DOHH2 (cell line): ENCODE data around the gene CEP19.

ENCODE experiments used
- H3F3A ChIP-seq: fragments of 200-600 bp; sonication (generic), shearing (Covaris generic); 2 replicates; pipeline ENCODE4 v1.6.0; 2016; ENCODE audit warnings: antibody characterized with exemption, mild to moderate bottlenecking; ENCODE audit not compliant: control insufficient read depth, insufficient read depth
- H3K27ac ChIP-seq: fragments of 200-600 bp; sonication (generic); 2 replicates; pipeline ENCODE4 v1.5.1; 2014; ENCODE audit warnings: low read depth, mild to moderate bottlenecking, low read length, moderate library complexity
- H3K27me3 ChIP-seq: fragments of 200-600 bp; sonication (generic); 2 replicates; pipeline ENCODE4 v1.6.1; 2014; ENCODE audit warnings: mild to moderate bottlenecking, low read length, mixed read lengths; ENCODE audit not compliant: control insufficient read depth
- H3K36me3 ChIP-seq: fragments of 200-600 bp; sonication (generic); 2 replicates; pipeline ENCODE4 v1.6.1; 2014; ENCODE audit warnings: mild to moderate bottlenecking, low read length, moderate library complexity, mixed read lengths; ENCODE audit not compliant: control insufficient read depth
- H3K4me1 ChIP-seq: fragments of 200-600 bp; sonication (generic); 2 replicates; pipeline ENCODE4 v1.6.1; 2014; ENCODE audit warnings: mild to moderate bottlenecking, low read length, mixed read lengths; ENCODE audit not compliant: control insufficient read depth
- H3K4me2 ChIP-seq: fragments of 200-600 bp; sonication (generic); 2 replicates; pipeline ENCODE4 v1.6.0; 2014; ENCODE audit warnings: mild to moderate bottlenecking, low read length, moderate library complexity
- H3K4me3 ChIP-seq: fragments of 200-600 bp; sonication (generic); 2 replicates; pipeline ENCODE4 v1.5.1; 2014; ENCODE audit warnings: mild to moderate bottlenecking, low read length, mixed read lengths
- H3K79me2 ChIP-seq: fragments of 200-600 bp; sonication (generic); 2 replicates; pipeline ENCODE4 v1.6.1; 2014; ENCODE audit warnings: mild to moderate bottlenecking, low read length, mixed read lengths; ENCODE audit not compliant: control insufficient read depth
- H3K9me2 ChIP-seq: fragments of 200-600 bp; sonication (generic); replicated peaks from 2 replicates; pipeline ENCODE4 v1.6.1; 2014; ENCODE audit warnings: mild to moderate bottlenecking, low read length, mixed read lengths; ENCODE audit not compliant: control insufficient read depth
- H3K9me3 ChIP-seq: fragments of 200-600 bp; sonication (generic); 2 replicates; pipeline ENCODE4 v1.6.1; 2014; ENCODE audit warnings: antibody characterized with exemption, low read length, mixed read lengths; ENCODE audit not compliant: control insufficient read depth, insufficient read depth
- H4K20me1 ChIP-seq: fragments of 200-600 bp; sonication (generic); 2 replicates; pipeline ENCODE4 v1.6.0; 2014; ENCODE audit warnings: low read depth, mild to moderate bottlenecking, antibody characterized with exemption, low read length, moderate library complexity; ENCODE audit not compliant: control insufficient read depth, insufficient read depth
- CTCF ChIP-seq: fragments of 200-600 bp; sonication (generic); IDR thresholded peaks from one replicate; pipeline ENCODE4 v1.5.1; 2014; ENCODE audit warnings: antibody characterized with exemption, mild to moderate bottlenecking, low read depth, low read length; ENCODE audit not compliant: poor library complexity, severe bottlenecking
- EZH2phosphoT487 ChIP-seq: fragments of 200-600 bp; sonication (generic); IDR thresholded peaks from 2 replicates; pipeline ENCODE4 v1.6.1; 2017; ENCODE audit warnings: borderline replicate concordance, mild to moderate bottlenecking, antibody characterized with exemption, low read length, moderate library complexity, mixed read lengths

The CEP19 gene

GRCh38 chr3:196706327-196706726, 5.7 kb downstream of the CEP19 start:
- H3K9me2 ChIP-seq: no peaks in the 10 kb centered on the region
- H4K20me1 ChIP-seq: no peaks in the 10 kb centered on the region
- H3K36me3 ChIP-seq: no peaks in the 10 kb centered on the region
- H3K4me1 ChIP-seq: peaks cover 2% of the 10 kb centered on the region
- no peaks in the 10 kb centered on the region for H3K9me3 ChIP-seq
- no peak overlapping the region for H3K4me2 ChIP-seq
- H3K27me3 ChIP-seq: no peaks in the 10 kb centered on the region
- 0 out of 2 replicates have a peak, but pooled peaks cover 3% of the 10 kb centered on the region for H3F3A ChIP-seq
- no peak overlapping the region for H3K27ac ChIP-seq
- TF ChIP-seq CTCF (no peak), EZH2phosphoT487 (no peak)
- no peak overlapping the region for H3K4me3 ChIP-seq
- no peaks in the 10 kb centered on the region for H3K79me2 ChIP-seq

GRCh38 chr3:196700801-196701200, 11.2 kb downstream of the CEP19 start:
- H3K9me2 ChIP-seq: no peaks in the 10 kb centered on the region
- H3K4me2 ChIP-seq: no peak overlapping the region
- no peaks in the 10 kb centered on the region for H3K27me3 ChIP-seq
- no peak overlapping the region for H3K27ac ChIP-seq
- H3K79me2 ChIP-seq: no peaks in the 10 kb centered on the region
- H3K4me3 ChIP-seq: no peak overlapping the region
- peaks cover 15% of the 10 kb centered on the region for H3K4me1 ChIP-seq
- TF ChIP-seq CTCF: no peak
- no peak for TF ChIP-seq EZH2phosphoT487
- no peaks in the 10 kb centered on the region for H4K20me1 ChIP-seq
- no peaks in the 10 kb centered on the region for H3K9me3 ChIP-seq
- no peaks in the 10 kb centered on the region for H3F3A ChIP-seq
- no peaks in the 10 kb centered on the region for H3K36me3 ChIP-seq

GRCh38 chr3:196699749-196700148, 12.3 kb downstream of the CEP19 start:
- peaks cover 15% of the 10 kb centered on the region for H3K4me1 ChIP-seq
- no peaks in the 10 kb centered on the region for H3K36me3 ChIP-seq
- no peaks in the 10 kb centered on the region for H3K9me3 ChIP-seq
- H3K9me2 ChIP-seq: no peaks in the 10 kb centered on the region
- H3K4me2 ChIP-seq: no peak overlapping the region
- no peak for TF ChIP-seq CTCF
- no peak for TF ChIP-seq EZH2phosphoT487
- no peak overlapping the region for H3K27ac ChIP-seq
- no peaks in the 10 kb centered on the region for H3F3A ChIP-seq
- no peaks in the 10 kb centered on the region for H3K79me2 ChIP-seq
- no peaks in the 10 kb centered on the region for H4K20me1 ChIP-seq
- no peak overlapping the region for H3K4me3 ChIP-seq
- H3K27me3 ChIP-seq: no peaks in the 10 kb centered on the region
